DND-41 (cell line): Measurements from ENCODE around the gene FERMT2.

ENCODE experiments used
- ATAC-seq: fragments of 200-7000 bp; cut with Tn5 transposase; 3 replicates; pipeline ENCODE4 v1.9.1; 2021; ENCODE audit warnings: low read depth; ENCODE audit not compliant: insufficient read depth
- DNase-seq: peaks from one replicate; pipeline ENCODE4 v3.0.0-alpha.2; 2020
- H2AFZ ChIP-seq: 2 replicates; pipeline ENCODE4 v1.6.0; 2012; ENCODE audit warnings: low read depth, low read length
- H3K27ac ChIP-seq: 2 replicates; pipeline ENCODE4 v1.5.1; 2012; ENCODE audit warnings: low read length, inconsistent platforms
- H3K27me3 ChIP-seq: fragments of 200-600 bp; sonication (generic); 2 replicates; pipeline ENCODE4 v1.6.0; 2012; ENCODE audit warnings: low read length, mild to moderate bottlenecking, inconsistent platforms; ENCODE audit not compliant: insufficient read depth, poor library complexity
- H3K36me3 ChIP-seq: 2 replicates; pipeline ENCODE4 v1.5.1; 2012; ENCODE audit warnings: low read length, inconsistent platforms; ENCODE audit not compliant: insufficient read depth
- H3K4me1 ChIP-seq: 2 replicates; pipeline ENCODE4 v1.5.1; 2012; ENCODE audit warnings: mild to moderate bottlenecking, low read length; ENCODE audit not compliant: insufficient read depth
- H3K4me2 ChIP-seq: 2 replicates; pipeline ENCODE4 v1.6.0; 2012; ENCODE audit warnings: mild to moderate bottlenecking, moderate library complexity, low read length, inconsistent platforms; ENCODE audit not compliant: insufficient read depth
- H3K4me3 ChIP-seq, 2 experiments: fragments of 200-600 bp in 1 of 2; shearing (Covaris generic) in 1 of 2; 2 replicates each; pipeline ENCODE4 v1.5.1; 2012 to 2016; ENCODE audit warnings: inconsistent platforms in 2 of 2, low read length in 2 of 2, mild to moderate bottlenecking in 2 of 2, low read depth in 1 of 2, moderate library complexity in 1 of 2
- H3K79me2 ChIP-seq: 2 replicates; pipeline ENCODE4 v1.6.0; 2012; ENCODE audit warnings: low read length, inconsistent platforms; ENCODE audit not compliant: insufficient read depth
- H3K9ac ChIP-seq: 2 replicates; pipeline ENCODE4 v1.6.0; 2012; ENCODE audit warnings: low read depth, mild to moderate bottlenecking, inconsistent platforms, low read length, moderate library complexity
- H3K9me3 ChIP-seq: 2 replicates; pipeline ENCODE4 v1.5.1; 2012; ENCODE audit warnings: low read length, moderate library complexity, mild to moderate bottlenecking, inconsistent platforms; ENCODE audit not compliant: insufficient read depth, severe bottlenecking
- H4K20me1 ChIP-seq: 2 replicates; pipeline ENCODE4 v1.6.0; 2012; ENCODE audit warnings: low read length; ENCODE audit not compliant: insufficient read depth
- EZH2 ChIP-seq: IDR thresholded peaks from 3 replicates; pipeline ENCODE4 v1.6.1; 2012; ENCODE audit warnings: borderline replicate concordance, low read depth, mild to moderate bottlenecking, moderate library complexity, low read length, inconsistent platforms; ENCODE audit not compliant: severe bottlenecking
- TF ChIP-seq, protein P1 (sequence below): IDR thresholded peaks from 2 replicates; pipeline ENCODE4 v1.5.1; 2012; ENCODE audit warnings: borderline replicate concordance, low read length, moderate library complexity, mild to moderate bottlenecking; ENCODE audit not compliant: poor library complexity, severe bottlenecking; ENCODE audit errors: extremely low read depth

The FERMT2 gene

DNA sequence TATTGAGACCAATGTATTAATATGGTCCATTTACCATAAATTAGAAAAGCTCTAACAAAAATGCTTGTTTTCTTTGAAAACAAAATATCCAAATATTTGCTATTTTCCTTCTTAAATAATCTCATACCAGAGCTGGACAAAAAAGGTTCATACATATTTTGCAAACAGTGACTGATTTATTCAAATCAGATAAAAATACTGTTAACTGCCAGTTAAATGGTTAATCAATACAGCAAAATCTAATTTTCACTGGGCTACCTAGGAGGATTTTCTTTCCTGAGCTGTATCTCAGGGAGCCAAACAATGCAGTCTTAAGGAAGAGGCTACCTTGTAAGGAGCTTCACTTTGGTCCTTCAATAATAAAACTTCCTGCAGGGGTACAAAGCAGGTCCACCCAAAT, 2.0 kb downstream of the FERMT2 start:
- no peak for ATAC-seq
- peaks cover 36% of the 10 kb centered on the region for H3K4me1 ChIP-seq
- H3K4me3 ChIP-seq, result peak overlapping the region in 1 of 2 experiments; percentile 95; a peak in 1 of 4 replicates
- peaks cover 32% of the 10 kb centered on the region for H3K79me2 ChIP-seq
- H3K4me2 ChIP-seq, result peak overlapping the region; percentile 90
- no peaks in the 10 kb centered on the region for H3K9me3 ChIP-seq
- TF ChIP-seq EZH2, result no peak
- TF ChIP-seq, protein P1, sequence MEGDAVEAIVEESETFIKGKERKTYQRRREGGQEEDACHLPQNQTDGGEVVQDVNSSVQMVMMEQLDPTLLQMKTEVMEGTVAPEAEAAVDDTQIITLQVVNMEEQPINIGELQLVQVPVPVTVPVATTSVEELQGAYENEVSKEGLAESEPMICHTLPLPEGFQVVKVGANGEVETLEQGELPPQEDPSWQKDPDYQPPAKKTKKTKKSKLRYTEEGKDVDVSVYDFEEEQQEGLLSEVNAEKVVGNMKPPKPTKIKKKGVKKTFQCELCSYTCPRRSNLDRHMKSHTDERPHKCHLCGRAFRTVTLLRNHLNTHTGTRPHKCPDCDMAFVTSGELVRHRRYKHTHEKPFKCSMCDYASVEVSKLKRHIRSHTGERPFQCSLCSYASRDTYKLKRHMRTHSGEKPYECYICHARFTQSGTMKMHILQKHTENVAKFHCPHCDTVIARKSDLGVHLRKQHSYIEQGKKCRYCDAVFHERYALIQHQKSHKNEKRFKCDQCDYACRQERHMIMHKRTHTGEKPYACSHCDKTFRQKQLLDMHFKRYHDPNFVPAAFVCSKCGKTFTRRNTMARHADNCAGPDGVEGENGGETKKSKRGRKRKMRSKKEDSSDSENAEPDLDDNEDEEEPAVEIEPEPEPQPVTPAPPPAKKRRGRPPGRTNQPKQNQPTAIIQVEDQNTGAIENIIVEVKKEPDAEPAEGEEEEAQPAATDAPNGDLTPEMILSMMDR, result no peak
- no peaks in the 10 kb centered on the region for H3K27me3 ChIP-seq
- H4K20me1 ChIP-seq, result no peaks in the 10 kb centered on the region
- H3K27ac ChIP-seq, result no peak overlapping the region
- DNase-seq, result no peak
- H3K36me3 ChIP-seq, result peaks cover 15% of the 10 kb centered on the region; the same call in 1 of the 2 replicates
- H2AFZ ChIP-seq, result no peak overlapping the region
- H3K9ac ChIP-seq, result peak overlapping the region; percentile 23; the same call in 1 of the 2 replicates

- no peak overlapping the region for H2AFZ ChIP-seq
- ATAC-seq, result no peak
- H3K4me2 ChIP-seq, result no peak overlapping the region
- peaks cover 36% of the 10 kb centered on the region for H3K4me1 ChIP-seq
- H3K27ac ChIP-seq, result no peak overlapping the region
- peaks cover 38% of the 10 kb centered on the region for H3K79me2 ChIP-seq
- no peaks in the 10 kb centered on the region for H4K20me1 ChIP-seq
- no peak overlapping the region for H3K9ac ChIP-seq
- no peaks in the 10 kb centered on the region for H3K27me3 ChIP-seq
- H3K36me3 ChIP-seq, result peaks cover 15% of the 10 kb centered on the region; the same call in 1 of the 2 replicates
- H3K4me3 ChIP-seq, result no peak overlapping the region
- H3K9me3 ChIP-seq, result no peaks in the 10 kb centered on the region
- TF ChIP-seq, protein P1, result no peak
- no peak for TF ChIP-seq EZH2
- DNase-seq, result no peak
Measured at GRCh38 chr14:52948039-52948438, 2.8 kb downstream of the FERMT2 start.

GRCh38 chr14:52944254-52944653, 6.6 kb downstream of the FERMT2 start:
- no peaks in the 10 kb centered on the region for H3K27me3 ChIP-seq
- H3K9me3 ChIP-seq, result no peaks in the 10 kb centered on the region
- H3K27ac ChIP-seq, result no peak overlapping the region
- ATAC-seq, result no peak
- H3K9ac ChIP-seq, result no peak overlapping the region
- H3K36me3 ChIP-seq, result peaks cover 15% of the 10 kb centered on the region
- H3K4me1 ChIP-seq, result peaks cover 14% of the 10 kb centered on the region
- H4K20me1 ChIP-seq, result no peaks in the 10 kb centered on the region
- no peak overlapping the region for H2AFZ ChIP-seq
- no peak overlapping the region for H3K4me3 ChIP-seq
- peaks cover 31% of the 10 kb centered on the region for H3K79me2 ChIP-seq
- no peak overlapping the region for H3K4me2 ChIP-seq
- no peak for DNase-seq
- TF ChIP-seq, protein P1, result no peak
- no peak for TF ChIP-seq EZH2

GRCh38 chr14:52939427-52939826, 11.4 kb downstream of the FERMT2 start:
- ATAC-seq (no peak), DNase-seq (no peak)
- H3K9ac ChIP-seq, result no peak overlapping the region
- no peaks in the 10 kb centered on the region for H3K9me3 ChIP-seq
- TF ChIP-seq, protein P1, result no peak
- TF ChIP-seq EZH2, result no peak
- H2AFZ ChIP-seq, result no peak overlapping the region
- no peaks in the 10 kb centered on the region for H4K20me1 ChIP-seq
- H3K36me3 ChIP-seq, result peaks cover 3% of the 10 kb centered on the region
- no peak overlapping the region for H3K4me2 ChIP-seq
- H3K27ac ChIP-seq, result no peak overlapping the region
- no peaks in the 10 kb centered on the region for H3K4me1 ChIP-seq
- no peak overlapping the region for H3K4me3 ChIP-seq
- H3K79me2 ChIP-seq, result peaks cover 15% of the 10 kb centered on the region
- H3K27me3 ChIP-seq, result no peaks in the 10 kb centered on the region
